OCI-LY3 (cell line): ENCODE measurements around the gene HES4.

ENCODE experiments used
- EZH2phosphoT487 ChIP-seq: fragments of 200-600 bp; shearing (Covaris generic); IDR thresholded peaks from 2 replicates; pipeline ENCODE4 v1.6.1; 2018; ENCODE audit warnings: antibody characterized with exemption, mixed run types, low read depth
- TF ChIP-seq, protein P1 (sequence below): fragments of 200-600, 300-600 bp; sonication (generic); IDR thresholded peaks from 2 replicates; pipeline ENCODE4 v1.5.1; 2014; ENCODE audit warnings: antibody characterized with exemption, low read length, low read depth

GRCh38 chr1:1020415-1021009 is 20.6 kb upstream of the HES4 start:
- TF ChIP-seq EZH2phosphoT487 = no peak
- TF ChIP-seq, protein P1, sequence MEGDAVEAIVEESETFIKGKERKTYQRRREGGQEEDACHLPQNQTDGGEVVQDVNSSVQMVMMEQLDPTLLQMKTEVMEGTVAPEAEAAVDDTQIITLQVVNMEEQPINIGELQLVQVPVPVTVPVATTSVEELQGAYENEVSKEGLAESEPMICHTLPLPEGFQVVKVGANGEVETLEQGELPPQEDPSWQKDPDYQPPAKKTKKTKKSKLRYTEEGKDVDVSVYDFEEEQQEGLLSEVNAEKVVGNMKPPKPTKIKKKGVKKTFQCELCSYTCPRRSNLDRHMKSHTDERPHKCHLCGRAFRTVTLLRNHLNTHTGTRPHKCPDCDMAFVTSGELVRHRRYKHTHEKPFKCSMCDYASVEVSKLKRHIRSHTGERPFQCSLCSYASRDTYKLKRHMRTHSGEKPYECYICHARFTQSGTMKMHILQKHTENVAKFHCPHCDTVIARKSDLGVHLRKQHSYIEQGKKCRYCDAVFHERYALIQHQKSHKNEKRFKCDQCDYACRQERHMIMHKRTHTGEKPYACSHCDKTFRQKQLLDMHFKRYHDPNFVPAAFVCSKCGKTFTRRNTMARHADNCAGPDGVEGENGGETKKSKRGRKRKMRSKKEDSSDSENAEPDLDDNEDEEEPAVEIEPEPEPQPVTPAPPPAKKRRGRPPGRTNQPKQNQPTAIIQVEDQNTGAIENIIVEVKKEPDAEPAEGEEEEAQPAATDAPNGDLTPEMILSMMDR = no peak
